NAMALWA (cell line): ENCODE results near the gene SLC25A19.

Experiments
- DNase-seq: peaks from one replicate; pipeline ENCODE4 v3.0.0-alpha.2; 2015; ENCODE audit warnings: low spot score

SLC25A19 gene

DNA sequence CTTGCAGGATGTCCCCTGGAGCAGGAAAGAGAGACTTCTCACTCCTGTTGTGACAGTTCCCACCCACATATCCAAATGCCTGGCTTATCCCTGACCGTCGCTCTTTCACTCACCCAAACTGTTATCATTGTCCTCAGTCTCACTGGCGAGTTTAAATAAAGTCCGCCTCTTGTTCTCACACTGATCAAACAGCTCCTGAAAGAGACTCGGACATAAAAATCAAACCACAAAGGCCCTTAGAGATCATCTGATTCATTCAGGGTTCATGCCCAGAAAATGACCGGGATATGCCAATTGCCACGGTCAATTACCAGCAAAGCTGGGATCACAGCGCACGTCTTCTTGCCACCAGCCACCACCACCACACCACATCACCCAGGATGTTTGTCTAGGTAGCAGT, 47.7 kb downstream of the SLC25A19 start:
- no peak for DNase-seq

- no peak for DNase-seq
Observed at GRCh38 chr17:75241143-75241430, 48.1 kb downstream of the SLC25A19 start.

- peak; percentile 76 for DNase-seq
Observed at GRCh38 chr17:75240394-75241142, 48.7 kb downstream of the SLC25A19 start.

DNA sequence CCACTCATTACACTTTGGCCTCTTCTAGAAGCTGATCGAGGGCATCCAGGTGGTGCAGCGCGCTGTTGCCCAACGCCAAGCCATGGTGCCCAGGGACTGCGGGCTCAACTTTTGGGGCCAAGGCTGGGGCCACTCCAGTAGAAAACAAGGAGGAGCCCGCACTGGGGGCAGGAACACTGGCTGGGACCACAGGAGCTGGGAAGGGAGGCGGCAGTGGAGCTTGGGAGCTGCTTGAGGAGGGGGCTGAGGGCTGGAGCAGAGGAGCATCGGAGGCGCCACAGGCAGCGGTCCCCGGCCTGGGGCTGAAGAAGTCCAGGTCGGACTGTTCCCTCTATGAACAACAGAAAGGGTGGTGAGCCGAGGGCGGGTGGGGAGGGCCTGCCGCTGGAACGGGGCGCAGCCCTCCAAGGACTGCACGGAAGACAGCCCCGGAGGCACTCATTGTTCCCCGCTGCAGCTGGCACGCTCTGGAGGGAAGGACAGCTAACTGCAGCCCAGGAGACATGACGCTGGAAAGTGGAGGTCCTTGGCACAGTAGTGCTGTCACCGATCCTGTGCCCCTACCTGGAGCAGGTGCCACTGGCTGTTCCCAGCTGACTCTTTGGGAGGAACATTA, 49.3 kb downstream of the SLC25A19 start:
- no peak for DNase-seq

GRCh38 chr17:75239214-75239613, 50.0 kb downstream of the SLC25A19 start:
- DNase-seq, result no peak

- DNase-seq, result peak; percentile 84
Observed at GRCh38 chr17:75238684-75239191, 50.5 kb downstream of the SLC25A19 start.

DNA sequence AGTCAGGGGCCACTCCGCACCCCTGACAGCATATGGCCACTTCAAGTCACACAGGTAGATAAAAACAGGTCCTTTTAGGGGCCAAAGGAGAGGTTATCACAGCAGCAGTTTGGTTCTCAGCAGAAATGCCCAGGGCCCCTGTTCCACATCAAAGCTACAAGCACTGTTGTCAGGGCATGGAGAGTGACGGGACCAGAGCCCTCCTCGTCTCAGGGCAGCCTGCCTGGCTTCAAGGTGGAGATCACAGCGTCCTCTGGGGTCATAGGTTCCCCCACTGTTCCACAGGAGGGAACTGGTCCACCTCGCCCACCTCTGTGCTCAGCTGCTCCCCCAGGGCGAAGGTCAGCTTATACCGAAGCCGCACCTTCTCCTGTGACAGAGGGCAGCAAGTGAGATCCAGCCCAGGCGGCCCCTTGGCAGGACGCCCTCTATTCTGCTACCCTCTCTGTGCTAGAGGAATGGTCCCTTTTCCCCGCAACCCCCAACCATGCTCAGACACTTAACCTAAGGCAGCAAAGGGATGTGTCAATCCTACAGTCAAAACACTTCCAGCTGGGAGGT, 51.1 kb downstream of the SLC25A19 start:
- no peak for DNase-seq

- no peak for DNase-seq
Observed at GRCh38 chr17:75237100-75238014, 51.9 kb downstream of the SLC25A19 start.

GRCh38 chr17:75232786-75233185, 56.4 kb downstream of the SLC25A19 start:
- DNase-seq, result no peak

DNA sequence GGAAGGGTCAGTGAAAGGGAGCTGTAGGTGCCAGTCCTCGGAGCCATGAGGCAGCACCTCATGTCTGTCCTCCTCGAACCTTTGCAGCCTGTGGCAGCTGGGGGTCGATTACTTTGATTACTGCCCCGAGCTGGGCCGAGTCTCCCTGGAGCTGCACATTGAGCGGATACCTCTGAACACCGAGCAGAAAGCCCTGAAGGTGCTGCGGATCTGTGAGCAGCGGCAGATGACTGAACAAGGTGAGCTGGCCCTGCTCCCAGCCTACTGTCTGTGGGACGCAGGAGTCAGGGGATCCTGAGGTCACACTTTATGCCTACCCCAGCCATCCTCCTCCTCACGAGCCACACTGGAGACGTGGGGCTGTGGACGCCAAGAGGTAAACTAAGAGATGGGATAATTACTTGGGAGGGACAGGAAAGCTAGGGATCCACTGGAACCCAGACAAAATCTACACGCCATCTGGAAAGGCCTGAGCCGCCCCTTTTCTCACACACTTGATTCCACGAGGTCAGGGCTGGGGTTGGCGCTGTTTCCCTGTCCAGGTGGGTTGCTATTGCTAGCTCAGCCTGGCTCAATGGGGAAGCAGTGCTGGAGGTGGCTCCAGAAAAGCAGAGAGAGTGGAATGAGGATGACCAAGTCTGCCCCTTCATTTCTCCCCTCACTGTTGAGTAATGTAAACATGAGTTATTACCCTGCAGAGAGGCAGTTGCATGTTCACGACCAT, 57.3 kb downstream of the SLC25A19 start:
- DNase-seq, result no peak

GRCh38 chr17:75231071-75231470, 58.2 kb downstream of the SLC25A19 start:
- DNase-seq, result no peak

DNA sequence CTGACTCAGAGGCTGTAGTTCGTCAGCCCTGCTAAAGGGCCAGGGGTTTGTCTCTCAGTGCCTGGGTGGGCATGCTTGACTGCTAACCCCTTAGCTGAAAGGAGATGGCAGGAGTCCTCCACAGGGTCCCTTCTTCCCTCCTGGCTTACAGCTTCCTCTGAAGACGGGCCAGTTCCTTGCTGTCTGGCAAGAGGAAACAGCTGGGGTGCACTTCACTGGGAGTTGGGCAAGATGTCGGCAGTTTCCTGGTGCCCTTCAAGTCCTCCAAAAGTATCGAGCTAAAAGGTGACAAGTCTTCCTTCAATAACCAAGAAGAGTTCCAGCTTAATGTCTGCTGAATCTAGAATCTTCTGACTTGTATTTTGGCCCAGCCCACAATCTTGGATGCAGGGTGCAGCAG, 60.4 kb downstream of the SLC25A19 start:
- DNase-seq, result no peak

- DNase-seq, result no peak
Observed at GRCh38 chr17:75228305-75228704, 60.9 kb downstream of the SLC25A19 start.

GRCh38 chr17:75227729-75228128, 61.5 kb downstream of the SLC25A19 start:
- no peak for DNase-seq

- no peak for DNase-seq
Observed at GRCh38 chr17:75225016-75225415, 64.2 kb downstream of the SLC25A19 start.
